ENCODE data around the gene SAMD9.
"Not testable (repeated sequence)": the region's sequence is repeated elsewhere in the genome, so short reads cannot be mapped to it uniquely, and the experiment has no call there.

The SAMD9 gene

DNA sequence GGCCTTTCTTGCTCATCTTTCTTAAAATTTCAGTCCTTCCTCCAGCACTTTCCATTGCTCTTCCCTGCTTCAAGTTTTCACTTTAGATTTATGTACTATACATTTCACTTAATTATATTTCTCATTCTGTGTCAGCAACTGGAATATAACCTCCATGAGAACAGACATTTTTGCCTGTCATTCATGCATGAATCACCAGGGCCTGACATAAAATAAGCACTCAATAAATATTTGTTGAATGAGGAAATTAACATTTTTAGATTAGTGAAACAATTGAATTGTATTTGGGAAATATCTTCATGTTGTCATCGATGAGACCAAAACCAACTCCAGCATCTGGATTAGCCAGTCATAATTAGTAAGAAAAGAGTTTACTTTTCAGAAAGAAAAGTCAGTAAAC, 24.3 kb upstream of the SAMD9 start:
- Mint-ChIP-seq H3K27me3 (no peaks in the 10 kb centered on the region), H3K9me3 (peaks cover 6% of the 10 kb centered on the region), H3K4me3 (no peak overlapping the region), H3K36me3 (ENCODE audit: low read depth) (peaks cover 31% of the 10 kb centered on the region), H3K27ac (no peak overlapping the region), H3K4me1 (ENCODE audit: low read depth) (peaks cover 18% of the 10 kb centered on the region)
- DNase-seq: no peak

DNA sequence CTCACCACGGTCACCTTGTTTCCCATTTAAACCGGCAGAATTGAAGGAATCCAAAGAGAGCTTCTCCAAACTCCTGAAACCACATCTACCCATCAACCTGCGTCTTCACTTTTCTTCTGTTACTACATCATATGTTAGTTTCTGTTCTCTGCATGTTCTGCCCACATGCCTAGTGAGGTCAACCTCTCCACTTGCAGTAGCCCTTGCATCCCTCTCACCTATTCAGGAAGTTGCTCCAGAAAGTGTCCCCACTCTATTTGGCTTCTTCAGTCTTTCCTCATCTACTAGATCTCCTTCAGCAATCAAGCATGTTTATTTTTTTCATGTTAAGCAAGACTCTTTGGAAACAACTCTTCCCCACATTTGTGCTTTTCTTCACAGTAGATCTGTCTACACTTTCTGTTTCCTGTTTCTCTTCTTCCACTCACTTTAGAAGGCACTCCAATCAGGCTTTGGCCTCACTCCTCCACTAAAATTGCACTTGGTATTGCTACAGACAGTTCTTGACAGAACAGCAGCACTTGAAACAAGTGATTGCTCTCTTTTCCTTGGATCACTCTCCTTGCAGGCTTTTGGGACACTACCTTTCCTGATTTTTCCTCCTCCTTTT, 22.9 kb upstream of the SAMD9 start:
- Mint-ChIP-seq H3K4me3 (no peak overlapping the region), H3K9me3 (peaks cover 7% of the 10 kb centered on the region), H3K4me1 (ENCODE audit: low read depth) (peaks cover 5% of the 10 kb centered on the region), H3K27ac (no peak overlapping the region), H3K36me3 (ENCODE audit: low read depth) (peaks cover 39% of the 10 kb centered on the region), H3K27me3 (no peaks in the 10 kb centered on the region)
- no peak for DNase-seq

DNA sequence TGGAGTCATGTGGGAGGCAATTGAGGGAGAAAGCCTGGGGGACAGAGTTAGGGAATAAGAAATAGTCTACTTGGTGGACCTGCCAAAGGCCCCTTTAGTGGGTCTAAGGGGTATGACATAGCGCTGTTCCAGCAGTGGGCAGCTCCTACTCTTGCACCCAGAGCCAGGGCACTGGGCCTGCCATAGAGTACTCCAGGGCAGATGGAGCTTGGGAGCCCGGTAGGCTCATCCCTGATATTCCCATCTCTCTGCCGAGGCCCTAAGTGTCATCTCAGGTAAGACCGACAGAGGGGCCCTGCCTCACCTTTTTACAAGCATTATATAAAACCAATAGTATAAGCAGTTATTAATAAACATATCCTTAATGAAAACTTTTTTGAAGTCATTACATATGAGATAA, 20.8 kb upstream of the SAMD9 start:
- no peaks in the 10 kb centered on the region for H3K27me3 Mint-ChIP-seq
- no peak for DNase-seq
- peaks cover 46% of the 10 kb centered on the region for H3K36me3 Mint-ChIP-seq (ENCODE audit: low read depth)
- peaks cover 26% of the 10 kb centered on the region for H3K9me3 Mint-ChIP-seq
- H3K4me1 Mint-ChIP-seq (ENCODE audit: low read depth): no peaks in the 10 kb centered on the region
- H3K4me3 Mint-ChIP-seq: no peak overlapping the region
- H3K27ac Mint-ChIP-seq: no peak overlapping the region

DNA sequence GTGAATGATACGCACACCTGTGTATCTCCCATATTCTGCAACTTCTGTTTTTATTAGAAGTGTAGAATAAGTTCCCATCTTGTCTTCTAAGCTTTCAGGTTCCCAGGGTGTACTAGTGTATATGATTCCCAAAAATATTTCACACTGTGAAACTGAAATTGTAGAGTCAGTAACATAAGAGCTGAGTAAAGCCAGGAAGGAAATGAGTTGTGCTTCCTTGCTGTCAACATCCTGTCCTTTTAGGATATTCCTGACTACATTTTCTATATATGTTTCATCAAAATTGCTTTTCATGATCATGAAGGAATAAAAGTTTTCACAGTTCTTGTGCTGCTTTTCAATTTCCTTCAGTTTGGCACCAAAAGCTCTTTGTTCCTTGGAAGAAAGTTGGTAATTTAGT, 15.2 kb upstream of the SAMD9 start:
- H3K9me3 Mint-ChIP-seq: peaks cover 61% of the 10 kb centered on the region
- no peak for DNase-seq
- no peaks in the 10 kb centered on the region for H3K27me3 Mint-ChIP-seq
- H3K4me1 Mint-ChIP-seq (ENCODE audit: low read depth): no peaks in the 10 kb centered on the region
- no peak overlapping the region for H3K27ac Mint-ChIP-seq
- H3K36me3 Mint-ChIP-seq (ENCODE audit: low read depth): peaks cover 42% of the 10 kb centered on the region
- no peak overlapping the region for H3K4me3 Mint-ChIP-seq

DNA sequence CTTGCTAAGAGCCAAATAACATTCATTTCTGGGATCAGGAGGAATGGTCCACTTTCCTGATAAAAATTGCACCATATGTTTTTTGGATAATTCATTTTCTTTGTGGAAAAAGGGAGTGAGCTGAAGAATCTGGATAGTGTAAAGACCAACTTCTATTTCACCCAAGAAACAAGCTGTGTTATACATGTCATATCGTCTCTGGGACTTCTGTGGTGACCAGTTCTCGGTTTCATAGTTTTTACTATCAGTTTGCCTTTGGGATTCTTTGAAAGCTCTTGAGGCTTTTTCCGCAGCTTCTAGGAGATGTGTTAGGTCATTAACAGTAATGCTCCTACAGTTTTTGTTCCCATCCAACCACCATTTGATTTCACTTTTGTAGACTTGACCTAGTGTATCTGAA, 14.4 kb upstream of the SAMD9 start:
- Mint-ChIP-seq H3K27ac (no peak overlapping the region), H3K9me3 (peaks cover 60% of the 10 kb centered on the region), H3K4me3 (no peak overlapping the region), H3K4me1 (ENCODE audit: low read depth) (no peaks in the 10 kb centered on the region), H3K36me3 (ENCODE audit: low read depth) (peaks cover 35% of the 10 kb centered on the region), H3K27me3 (no peaks in the 10 kb centered on the region)
- no peak for DNase-seq

DNA sequence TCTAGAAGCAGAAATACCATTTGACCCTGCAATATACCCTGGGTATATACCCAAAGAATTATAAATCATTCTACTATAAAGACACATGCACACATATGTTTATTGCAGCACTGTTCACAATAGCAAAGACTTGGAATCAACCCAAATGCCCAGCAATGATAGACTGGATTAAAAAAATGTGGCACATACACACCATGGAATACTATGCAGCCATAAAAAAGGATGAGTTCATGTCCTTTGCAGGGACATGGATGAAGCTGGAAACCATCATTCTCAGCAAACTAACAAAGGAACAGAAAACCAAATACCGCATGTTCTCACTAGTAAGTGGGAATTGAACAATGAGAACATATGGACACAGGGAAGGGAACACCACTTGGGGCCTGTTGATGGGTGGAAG, 9.2 kb upstream of the SAMD9 start:
- H3K27ac Mint-ChIP-seq; H3K36me3 Mint-ChIP-seq (ENCODE audit: low read depth); H3K4me3 Mint-ChIP-seq; H3K4me1 Mint-ChIP-seq (ENCODE audit: low read depth); H3K27me3 Mint-ChIP-seq; DNase-seq: not testable (repeated sequence)
- peaks cover 48% of the 10 kb centered on the region for H3K9me3 Mint-ChIP-seq

DNA sequence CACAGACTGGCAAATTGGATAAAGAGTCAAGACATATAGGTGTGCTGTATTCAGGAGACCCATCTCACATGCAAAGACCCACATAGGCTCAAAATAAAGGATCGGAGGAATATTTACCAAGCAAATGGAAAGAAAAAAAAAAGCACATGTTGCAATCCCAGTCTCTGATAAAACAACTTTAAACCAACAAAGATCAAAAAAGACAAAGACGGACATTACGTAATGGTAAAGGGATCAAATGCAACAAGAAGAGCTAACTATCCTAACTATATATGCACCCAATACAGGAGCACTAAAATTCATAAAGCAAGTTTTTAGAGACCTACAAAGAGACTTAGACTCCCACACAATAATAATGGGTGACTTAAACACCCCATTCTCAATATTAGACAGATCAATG, 5.8 kb upstream of the SAMD9 start:
- not testable (repeated sequence) for H3K4me3 Mint-ChIP-seq; H3K36me3 Mint-ChIP-seq (ENCODE audit: low read depth); H3K27me3 Mint-ChIP-seq; H3K4me1 Mint-ChIP-seq (ENCODE audit: low read depth); DNase-seq; H3K27ac Mint-ChIP-seq
- peaks cover 35% of the 10 kb centered on the region for H3K9me3 Mint-ChIP-seq

DNA sequence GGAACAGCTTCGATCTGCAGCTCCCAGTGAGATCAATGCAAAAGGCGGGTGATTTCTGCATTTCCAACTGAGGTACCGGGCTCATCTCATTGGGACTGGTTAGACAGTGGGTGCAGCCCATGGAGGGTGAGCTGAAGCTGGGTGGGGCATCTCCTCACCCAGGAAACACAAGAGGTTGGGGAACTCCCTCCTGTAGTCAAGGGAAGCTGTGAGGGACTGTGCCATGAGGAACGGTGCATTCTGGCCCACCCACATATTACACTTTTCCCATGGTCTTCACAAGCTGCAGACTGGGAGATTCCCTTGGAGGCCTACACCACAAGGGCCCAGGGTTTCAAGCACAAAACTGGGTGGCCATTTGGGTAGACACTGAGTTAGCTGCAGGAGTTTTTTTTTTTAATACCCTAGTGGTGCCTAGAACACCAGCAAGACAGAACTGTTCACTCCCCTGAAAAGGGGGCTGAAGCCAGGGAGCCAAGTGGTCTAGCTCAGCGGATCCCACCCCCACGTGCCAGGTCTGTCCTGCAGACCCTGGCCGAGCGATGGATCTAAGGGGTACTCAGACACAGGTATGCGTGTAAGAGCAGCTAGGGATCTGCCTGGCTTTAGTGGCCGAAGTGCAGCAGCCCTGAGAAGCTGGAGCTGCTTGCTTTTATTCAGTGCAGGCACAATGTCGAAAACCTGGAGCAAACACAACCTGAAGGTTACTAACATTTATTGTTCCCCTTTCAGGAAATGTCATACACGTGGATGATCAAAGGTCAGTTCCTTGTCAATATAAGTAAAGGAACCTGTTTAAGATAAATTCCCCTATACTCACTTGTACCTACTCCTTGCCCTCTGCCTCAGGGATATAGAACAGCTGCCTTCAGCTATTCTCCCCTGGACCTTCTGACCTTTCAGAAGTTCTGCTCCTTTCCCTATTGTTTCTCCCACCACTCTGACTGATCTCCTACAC, 3.1 kb upstream of the SAMD9 start:
- Mint-ChIP-seq H3K27me3 (no peaks in the 10 kb centered on the region), H3K27ac (no peak overlapping the region), H3K4me1 (ENCODE audit: low read depth) (peaks cover 25% of the 10 kb centered on the region), H3K9me3 (peaks cover 23% of the 10 kb centered on the region), H3K36me3 (ENCODE audit: low read depth) (peaks cover 4% of the 10 kb centered on the region), H3K4me3 (no peak overlapping the region)
- no peak for DNase-seq

DNA sequence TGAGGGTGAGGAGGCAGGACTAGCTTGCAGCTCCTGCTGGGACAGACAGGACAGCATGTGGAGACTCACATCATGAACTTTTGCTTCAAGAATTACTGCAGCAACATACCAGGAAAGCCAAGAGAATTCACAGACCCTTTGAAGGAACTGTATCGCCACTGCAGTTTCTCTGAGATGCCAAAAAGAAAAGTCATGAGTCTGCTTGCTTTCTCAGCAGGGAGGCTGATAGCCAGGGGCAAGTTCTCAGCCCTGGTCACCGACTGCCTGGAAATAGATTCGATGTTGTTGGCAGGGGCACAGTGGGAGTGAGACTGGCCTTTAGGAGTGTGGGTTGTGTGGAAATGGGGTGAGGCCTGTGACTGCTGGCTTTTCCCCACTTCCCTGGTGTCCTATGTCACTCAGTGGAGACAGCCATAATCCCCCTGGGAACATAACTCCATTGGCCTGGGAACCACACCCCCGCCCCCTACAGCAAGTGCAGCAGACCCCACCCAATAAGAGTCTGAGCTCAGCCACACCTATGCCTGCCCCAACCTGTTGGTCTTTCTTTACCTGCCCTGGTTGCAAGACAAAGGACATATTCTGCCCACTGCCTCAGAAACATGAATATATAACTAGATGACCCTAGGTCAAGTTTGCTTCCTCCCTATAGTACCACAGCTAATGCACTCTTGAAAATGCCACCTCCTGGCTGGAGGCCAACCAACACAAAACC, 1.6 kb upstream of the SAMD9 start:
- H3K36me3 Mint-ChIP-seq (ENCODE audit: low read depth): peaks cover 16% of the 10 kb centered on the region
- DNase-seq: no peak
- no peak overlapping the region for H3K4me3 Mint-ChIP-seq
- H3K9me3 Mint-ChIP-seq: peaks cover 24% of the 10 kb centered on the region
- H3K27me3 Mint-ChIP-seq: no peaks in the 10 kb centered on the region
- no peak overlapping the region for H3K27ac Mint-ChIP-seq
- H3K4me1 Mint-ChIP-seq (ENCODE audit: low read depth): peaks cover 40% of the 10 kb centered on the region

DNA sequence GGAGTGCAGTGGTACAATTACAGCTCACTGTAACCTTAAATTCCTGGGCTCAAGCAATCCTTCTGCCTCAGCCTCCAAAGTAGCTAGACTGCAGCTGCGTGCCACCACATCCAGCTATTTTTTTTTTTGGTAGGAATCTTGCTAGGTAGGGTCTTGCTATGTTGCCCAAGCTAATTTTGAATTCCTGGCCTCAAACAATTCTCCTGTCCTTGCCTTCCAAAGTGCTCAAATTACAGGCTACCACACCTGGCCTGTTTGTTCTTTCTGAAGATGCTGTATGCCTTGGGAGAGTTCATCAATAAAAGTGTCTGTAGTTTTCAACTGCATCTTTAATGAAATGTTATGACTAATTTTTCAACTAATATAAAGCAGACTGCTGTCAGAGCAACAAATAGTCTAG, 452 bp downstream of the SAMD9 start:
- H3K4me1 Mint-ChIP-seq (ENCODE audit: low read depth): peaks cover 52% of the 10 kb centered on the region
- peak overlapping the region; percentile 72 for H3K4me3 Mint-ChIP-seq
- peaks cover 36% of the 10 kb centered on the region for H3K36me3 Mint-ChIP-seq (ENCODE audit: low read depth)
- H3K27ac Mint-ChIP-seq: peak overlapping the region; percentile 90
- peaks cover 24% of the 10 kb centered on the region for H3K9me3 Mint-ChIP-seq
- no peaks in the 10 kb centered on the region for H3K27me3 Mint-ChIP-seq
- no peak for DNase-seq

DNA sequence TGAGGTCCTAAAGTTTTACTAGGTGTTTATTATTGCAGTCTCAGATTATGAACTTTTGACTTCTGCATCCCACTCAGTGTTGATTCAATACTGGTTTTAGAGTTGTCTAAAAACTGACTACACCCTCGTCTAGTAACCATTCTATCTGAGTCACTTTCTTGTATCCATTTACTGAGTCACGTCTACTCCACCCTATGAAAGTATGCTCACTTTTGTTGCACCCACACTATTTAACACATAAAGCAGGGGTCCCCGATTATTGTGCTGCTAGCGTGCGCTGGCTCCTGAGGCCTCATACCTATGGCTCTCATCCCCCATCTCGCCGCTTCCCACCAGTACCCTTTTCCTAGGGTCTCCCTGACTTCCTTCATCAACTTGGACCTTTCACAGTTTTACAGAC, 2.0 kb downstream of the SAMD9 start:
- Mint-ChIP-seq H3K4me1 (ENCODE audit: low read depth) (peaks cover 64% of the 10 kb centered on the region), H3K4me3 (peak overlapping the region; percentile 72), H3K36me3 (ENCODE audit: low read depth) (peaks cover 51% of the 10 kb centered on the region), H3K9me3 (peaks cover 32% of the 10 kb centered on the region), H3K27ac (peak overlapping the region; percentile 90), H3K27me3 (no peaks in the 10 kb centered on the region)
- DNase-seq: peak; percentile 50

DNA sequence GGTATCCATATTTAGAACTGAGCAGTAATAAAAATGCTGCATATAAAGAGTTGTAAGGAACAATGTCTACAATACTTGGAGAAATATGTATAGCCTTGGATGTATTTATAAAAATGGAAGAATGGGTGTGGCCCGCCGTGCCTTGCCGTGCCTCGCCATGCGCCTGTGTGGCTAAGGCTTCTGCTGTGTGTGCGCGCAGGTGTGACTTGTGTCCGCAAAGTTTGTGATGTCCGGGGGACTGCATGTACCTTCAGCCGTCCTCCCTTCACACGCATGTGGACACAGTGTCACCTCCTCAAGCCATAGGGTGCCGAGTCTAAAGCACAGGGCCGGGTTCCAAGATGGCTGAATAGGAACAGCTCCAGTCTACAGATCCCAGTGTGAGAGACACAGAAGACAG, 9.8 kb downstream of the SAMD9 start:
- Mint-ChIP-seq H3K9me3 (peaks cover 56% of the 10 kb centered on the region), H3K4me3 (no peak overlapping the region), H3K36me3 (ENCODE audit: low read depth) (peaks cover 96% of the 10 kb centered on the region), H3K27me3 (no peaks in the 10 kb centered on the region), H3K27ac (no peak overlapping the region), H3K4me1 (ENCODE audit: low read depth) (peaks cover 17% of the 10 kb centered on the region)
- DNase-seq: no peak

DNA sequence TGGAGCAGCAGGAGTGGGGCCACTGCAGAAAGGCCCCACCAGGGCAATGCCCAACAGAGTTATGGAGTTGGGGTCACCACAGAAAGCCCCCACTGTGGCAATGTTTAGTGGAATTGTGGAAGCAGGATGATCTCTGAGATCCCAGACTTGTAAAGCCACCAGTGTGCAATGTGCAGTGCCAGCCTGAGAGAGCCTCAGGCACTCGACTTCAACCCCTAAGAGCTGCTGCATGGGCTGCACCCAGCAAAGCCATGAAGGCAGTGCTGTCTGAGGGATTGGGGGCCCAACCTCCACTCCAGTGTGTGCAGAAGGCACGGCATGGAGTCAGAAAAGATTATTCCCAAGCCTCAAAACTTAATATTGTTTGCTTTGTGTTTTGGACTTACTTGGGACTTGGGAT, 20.4 kb downstream of the SAMD9 start:
- peaks cover 3% of the 10 kb centered on the region for H3K36me3 Mint-ChIP-seq (ENCODE audit: low read depth)
- no peak overlapping the region for H3K4me3 Mint-ChIP-seq
- no peaks in the 10 kb centered on the region for H3K4me1 Mint-ChIP-seq (ENCODE audit: low read depth)
- H3K9me3 Mint-ChIP-seq: peaks cover 43% of the 10 kb centered on the region
- H3K27me3 Mint-ChIP-seq: peaks cover 3% of the 10 kb centered on the region
- DNase-seq: no peak
- H3K27ac Mint-ChIP-seq: no peak overlapping the region

DNA sequence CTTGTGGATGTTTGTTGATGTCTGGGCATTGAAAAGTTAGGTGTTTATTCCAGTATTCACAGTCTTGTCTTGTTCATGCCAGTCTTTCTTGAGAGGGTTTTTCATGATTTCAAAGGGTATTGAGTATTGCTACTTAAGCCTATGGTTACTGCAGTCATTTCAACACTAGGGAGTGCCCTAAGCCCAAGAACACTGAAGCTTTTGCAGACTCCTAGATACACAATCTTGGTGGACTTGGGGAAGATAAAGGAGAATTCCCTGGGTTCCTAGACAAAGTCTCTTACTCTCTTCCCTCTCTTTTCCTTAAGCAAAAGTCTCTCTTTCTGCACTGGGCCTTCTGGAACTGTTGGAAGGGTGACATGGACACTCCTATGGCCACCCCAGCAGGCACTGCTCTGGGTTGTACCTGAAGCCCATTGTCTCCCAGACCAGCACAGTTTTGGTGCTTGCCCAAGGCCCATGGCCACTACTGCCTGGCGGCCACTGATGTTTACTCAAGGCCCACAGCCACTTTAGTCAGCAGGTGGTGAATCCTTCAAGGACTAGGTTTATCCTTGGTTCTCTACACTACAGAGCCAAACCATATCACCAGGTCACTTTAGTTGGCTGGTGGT, 24.9 kb downstream of the SAMD9 start:
- no peak for DNase-seq
- H3K27ac Mint-ChIP-seq: no peak overlapping the region
- no peak overlapping the region for H3K4me3 Mint-ChIP-seq
- peaks cover 11% of the 10 kb centered on the region for H3K9me3 Mint-ChIP-seq
- peaks cover 14% of the 10 kb centered on the region for H3K27me3 Mint-ChIP-seq
- no peaks in the 10 kb centered on the region for H3K36me3 Mint-ChIP-seq (ENCODE audit: low read depth)
- peaks cover 2% of the 10 kb centered on the region for H3K4me1 Mint-ChIP-seq (ENCODE audit: low read depth)

All from activated T-cell treated with anti-CD3 and anti-CD28 coated beads, Interleukin-2, amount 50 U/mL, for 24 hours (primary cell).